ENCODE data around the gene MS4A7. TPM values are rescaled to one million over a fixed set of nuclear protein-coding genes. Genes with fewer than 3 reads are reported as not detected.

Gene MS4A7
- total RNA-seq, 1 experiment from 2014 or later = 0.31 TPM

- TF ChIP-seq ZNF281 (CRISPR knock-in tag; IDR thresholded peaks at IDR 0.05) (no peak), MXD4 (CRISPR knock-in tag; IDR thresholded peaks at IDR 0.05; ENCODE audit: borderline replicate concordance) (no peak), FOXK1 (CRISPR knock-in tag; IDR thresholded peaks at IDR 0.05) (no peak), IRF1 (CRISPR knock-in tag; IDR thresholded peaks at IDR 0.05) (no peak), ZNF423 (CRISPR knock-in tag; IDR thresholded peaks at IDR 0.05) (no peak), GABPB1 (CRISPR knock-in tag; IDR thresholded peaks at IDR 0.05) (no peak), CDX4 (CRISPR knock-in tag; IDR thresholded peaks at IDR 0.05; ENCODE audit: borderline replicate concordance) (no peak), USF2 (CRISPR knock-in tag; IDR thresholded peaks at IDR 0.05) (no peak)
- ATAC-seq = no peak
- no peaks in the 10 kb centered on the region for H3K36me3 Mint-ChIP-seq
Observed at GRCh38 chr11:60347084-60347797, 31.1 kb upstream of the MS4A7 start.

GRCh38 chr11:60348116-60348515 is 30.2 kb upstream of the MS4A7 start:
- DNase-seq (ENCODE audit: low spot score) = no peak
- ChIA-PET POLR2A (no interaction called here), CTCF (interaction anchor here (0.6 to 7.0 kb wide), 19 partner anchors 15 to 551 kb away, joined by 3 to 70 read pairs (median 4); no protein-coding TSS in a partner anchor)
- peaks cover 14% of the 10 kb centered on the region for H3K4me1 Mint-ChIP-seq
- peaks cover 21% of the 10 kb centered on the region for H3K9me3 Mint-ChIP-seq
- no peak overlapping the region for H3K27ac Mint-ChIP-seq
- H3K4me3 Mint-ChIP-seq = no peak overlapping the region
- no peaks in the 10 kb centered on the region for H3K27me3 Mint-ChIP-seq (ENCODE audit: low read depth)
- no peaks in the 10 kb centered on the region for H3K36me3 Mint-ChIP-seq
- ATAC-seq = peak; percentile 79
- no peak for TF ChIP-seq RORB (CRISPR knock-in tag; IDR thresholded peaks at IDR 0.05)
- TF ChIP-seq GTF2I (CRISPR knock-in tag; conservative IDR thresholded peaks at IDR 0.05) = no peak
- TF ChIP-seq NR2C2 (CRISPR knock-in tag; IDR thresholded peaks at IDR 0.05) = no peak
- no peak for TF ChIP-seq CBFB (CRISPR knock-in tag; IDR thresholded peaks at IDR 0.05; ENCODE audit: low read depth)
- TF ChIP-seq PREB (CRISPR knock-in tag; IDR thresholded peaks at IDR 0.05; ENCODE audit: borderline replicate concordance) = no peak
- TF ChIP-seq TEAD1 (CRISPR knock-in tag; IDR thresholded peaks at IDR 0.05) = no peak
- TF ChIP-seq ESRRA (CRISPR knock-in tag; IDR thresholded peaks at IDR 0.05; ENCODE audit: borderline replicate concordance) = no peak
- TF ChIP-seq EMX1 (CRISPR knock-in tag; IDR thresholded peaks at IDR 0.05) = no peak
- no peak for TF ChIP-seq PRDM15 (CRISPR knock-in tag; IDR thresholded peaks at IDR 0.05)
- no peak for TF ChIP-seq ZBTB21 (CRISPR knock-in tag; IDR thresholded peaks at IDR 0.05; ENCODE audit: borderline replicate concordance)
- no peak for TF ChIP-seq ATF6 (CRISPR knock-in tag; IDR thresholded peaks at IDR 0.05)
- no peak for TF ChIP-seq E2F4 (CRISPR knock-in tag; IDR thresholded peaks at IDR 0.05; ENCODE audit: borderline replicate concordance, low read depth)

More at GRCh38 chr11:60347084-60347797, 31.1 kb upstream of the MS4A7 start:
- Mint-ChIP-seq H3K4me3 (no peak overlapping the region), H3K9me3 (peaks cover 18% of the 10 kb centered on the region), H3K27me3 (ENCODE audit: low read depth) (no peaks in the 10 kb centered on the region), H3K27ac (no peak overlapping the region), H3K4me1 (peaks cover 20% of the 10 kb centered on the region)
- ChIA-PET POLR2A (no interaction called here), CTCF (interaction anchor here (1.0 to 7.0 kb wide), 10 partner anchors 13 to 289 kb away, joined by 3 to 70 read pairs (median 4); no protein-coding TSS in a partner anchor)
- DNase-seq (ENCODE audit: low spot score) = no peak
